Measurements from ENCODE around the gene SERTAD1.

DNA sequence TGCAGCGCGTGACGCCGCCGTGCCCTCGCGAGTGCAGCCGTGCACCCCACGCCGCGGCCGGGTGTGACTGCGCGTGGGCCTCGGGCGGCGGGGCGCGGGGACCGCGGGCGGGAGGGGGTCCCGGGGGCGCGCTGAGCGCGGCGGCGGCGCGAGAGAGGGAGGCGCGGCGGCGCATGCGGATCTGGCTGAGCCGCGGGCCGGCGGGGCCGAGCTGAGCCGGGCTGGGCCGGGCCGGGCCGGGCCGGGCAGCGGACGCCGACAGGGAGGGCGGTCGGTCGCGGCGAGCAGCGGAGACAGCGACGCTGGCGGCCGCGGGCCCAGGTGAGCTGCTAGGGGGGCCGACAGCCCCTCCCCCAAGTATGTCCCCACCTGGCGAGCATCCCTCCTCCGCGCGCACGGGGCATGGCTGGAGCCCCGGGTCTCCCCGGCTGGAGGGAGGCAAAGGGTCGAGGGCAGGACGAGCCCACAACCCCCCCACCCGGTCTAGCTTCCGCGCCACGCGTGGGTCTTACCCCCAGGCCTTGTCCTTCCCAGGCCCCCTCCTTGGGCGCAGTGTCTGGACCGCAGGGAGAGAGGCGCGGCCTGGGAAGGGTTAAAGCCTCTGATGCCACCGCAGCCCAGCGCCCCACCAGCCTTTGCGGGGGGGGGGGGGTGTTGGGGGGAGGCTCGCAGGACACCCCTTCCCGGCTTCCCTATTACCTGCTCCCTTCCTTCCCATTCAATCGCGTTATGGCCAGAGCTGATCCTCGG is 41.4 kb upstream of the SERTAD1 start, which contains the start of gene SPTBN4:
- TF ChIP-seq, protein P1, sequence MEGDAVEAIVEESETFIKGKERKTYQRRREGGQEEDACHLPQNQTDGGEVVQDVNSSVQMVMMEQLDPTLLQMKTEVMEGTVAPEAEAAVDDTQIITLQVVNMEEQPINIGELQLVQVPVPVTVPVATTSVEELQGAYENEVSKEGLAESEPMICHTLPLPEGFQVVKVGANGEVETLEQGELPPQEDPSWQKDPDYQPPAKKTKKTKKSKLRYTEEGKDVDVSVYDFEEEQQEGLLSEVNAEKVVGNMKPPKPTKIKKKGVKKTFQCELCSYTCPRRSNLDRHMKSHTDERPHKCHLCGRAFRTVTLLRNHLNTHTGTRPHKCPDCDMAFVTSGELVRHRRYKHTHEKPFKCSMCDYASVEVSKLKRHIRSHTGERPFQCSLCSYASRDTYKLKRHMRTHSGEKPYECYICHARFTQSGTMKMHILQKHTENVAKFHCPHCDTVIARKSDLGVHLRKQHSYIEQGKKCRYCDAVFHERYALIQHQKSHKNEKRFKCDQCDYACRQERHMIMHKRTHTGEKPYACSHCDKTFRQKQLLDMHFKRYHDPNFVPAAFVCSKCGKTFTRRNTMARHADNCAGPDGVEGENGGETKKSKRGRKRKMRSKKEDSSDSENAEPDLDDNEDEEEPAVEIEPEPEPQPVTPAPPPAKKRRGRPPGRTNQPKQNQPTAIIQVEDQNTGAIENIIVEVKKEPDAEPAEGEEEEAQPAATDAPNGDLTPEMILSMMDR (IDR thresholded peaks at IDR 0.05; ENCODE audit: insufficient read depth, low read length, poor library complexity, severe bottlenecking) = no peak
- TF ChIP-seq EZH2phosphoT487 (conservative IDR thresholded peaks at IDR 0.05; ENCODE audit: low read length) = no peak

Measured in SU-DHL-6 (cell line).